ENCODE data around the gene PTPRN2. TPM values are rescaled to one million over a fixed set of nuclear protein-coding genes. Genes with fewer than 3 reads are reported as not detected.
"Not testable (repeated sequence)": the region's sequence is repeated elsewhere in the genome, so short reads cannot be mapped to it uniquely, and the experiment has no call there.

Gene PTPRN2
- polyA plus RNA-seq, 4 donors = 1.6 to 11.7 (median 4.0) TPM

GRCh38 chr7:157916946-157917640, 670.5 kb downstream of the PTPRN2 start:
- Histone ChIP-seq H3K27ac (ENCODE audit: low read depth in 1 of 3, low read length in 2 of 3) (no peak overlapping the region), H3K9me3 (ENCODE audit: control insufficient read depth in 2 of 2, insufficient read depth in 1 of 2, low read depth in 1 of 2, low read length in 1 of 2) (peaks cover 0 to 24% of the 10 kb centered on the region in 2 donors), H3K27me3 (ENCODE audit: control insufficient read depth in 3 of 3, insufficient read depth in 3 of 3, low read length in 3 of 3) (no peaks in the 10 kb centered on the region), H3K36me3 (ENCODE audit: control insufficient read depth in 3 of 3, insufficient read depth in 2 of 3, low read depth in 1 of 3, low read length in 3 of 3) (no peaks in the 10 kb centered on the region), H3K4me1 (ENCODE audit: control insufficient read depth in 3 of 3, insufficient read depth in 2 of 3, low read depth in 1 of 3, low read length in 2 of 3) (no peaks in the 10 kb centered on the region), H3K4me3 (ENCODE audit: low read depth in 1 of 3, low read length in 3 of 3) (no peak overlapping the region)
- DNase-seq = no peak
- whole genome bisulfite sequencing, 3 donors = 87 to 94% (median 88%) methylated on average over 18 to 23 of the region's 23 CpGs
- no peak for FAIRE-seq

GRCh38 chr7:157910446-157910845, 677.2 kb downstream of the PTPRN2 start:
- Histone ChIP-seq H3K27ac (ENCODE audit: low read depth in 1 of 3, low read length in 2 of 3) (no peak overlapping the region), H3K4me1 (ENCODE audit: control insufficient read depth in 3 of 3, insufficient read depth in 2 of 3, low read depth in 1 of 3, low read length in 2 of 3) (no peaks in the 10 kb centered on the region), H3K36me3 (ENCODE audit: control insufficient read depth in 3 of 3, insufficient read depth in 2 of 3, low read depth in 1 of 3, low read length in 3 of 3) (no peaks in the 10 kb centered on the region), H3K27me3 (ENCODE audit: control insufficient read depth in 3 of 3, insufficient read depth in 3 of 3, low read length in 3 of 3) (no peaks in the 10 kb centered on the region), H3K9me3 (ENCODE audit: control insufficient read depth in 2 of 2, insufficient read depth in 1 of 2, low read depth in 1 of 2, low read length in 1 of 2) (peaks cover 0 to 11% of the 10 kb centered on the region in 2 donors), H3K4me3 (ENCODE audit: low read depth in 1 of 3, low read length in 3 of 3) (no peak overlapping the region)
- FAIRE-seq (no peak), DNase-seq (no peak)
- 94 to 97% (median 94%) methylated on average over 25 to 35 of the region's 35 CpGs for WGBS, 3 donors

- H3K36me3 ChIP-seq (ENCODE audit: control insufficient read depth in 3 of 3, insufficient read depth in 2 of 3, low read depth in 1 of 3, low read length in 3 of 3); DNase-seq; H3K4me3 ChIP-seq (ENCODE audit: low read depth in 1 of 3, low read length in 3 of 3); H3K27me3 ChIP-seq (ENCODE audit: control insufficient read depth in 3 of 3, insufficient read depth in 3 of 3, low read length in 3 of 3); H3K9me3 ChIP-seq (ENCODE audit: control insufficient read depth in 2 of 2, insufficient read depth in 1 of 2, low read depth in 1 of 2, low read length in 1 of 2); FAIRE-seq; H3K4me1 ChIP-seq (ENCODE audit: control insufficient read depth in 3 of 3, insufficient read depth in 2 of 3, low read depth in 1 of 3, low read length in 2 of 3); H3K27ac ChIP-seq (ENCODE audit: low read depth in 1 of 3, low read length in 2 of 3): not testable (repeated sequence)
- WGBS, 3 donors = 97 to 98% (median 98%) methylated on average over 28 to 43 of the region's 43 CpGs
Observed at GRCh38 chr7:157910045-157910444, 677.6 kb downstream of the PTPRN2 start.

GRCh38 chr7:157909370-157909769, 678.3 kb downstream of the PTPRN2 start:
- DNase-seq (no peak), FAIRE-seq (no peak)
- no peak overlapping the region for H3K4me3 ChIP-seq (ENCODE audit: low read depth in 1 of 3, low read length in 3 of 3)
- no peaks in the 10 kb centered on the region for H3K27me3 ChIP-seq (ENCODE audit: control insufficient read depth in 3 of 3, insufficient read depth in 3 of 3, low read length in 3 of 3)
- H3K36me3 ChIP-seq (ENCODE audit: control insufficient read depth in 3 of 3, insufficient read depth in 2 of 3, low read depth in 1 of 3, low read length in 3 of 3) = no peaks in the 10 kb centered on the region
- WGBS, 3 donors = 94 to 98% (median 94%) methylated on average over 8 of the region's 8 CpGs
- no peak overlapping the region for H3K27ac ChIP-seq (ENCODE audit: low read depth in 1 of 3, low read length in 2 of 3)
- H3K9me3 ChIP-seq (ENCODE audit: control insufficient read depth in 2 of 2, insufficient read depth in 1 of 2, low read depth in 1 of 2, low read length in 1 of 2) = peaks cover 0 to 10% of the 10 kb centered on the region in 2 donors
- no peaks in the 10 kb centered on the region for H3K4me1 ChIP-seq (ENCODE audit: control insufficient read depth in 3 of 3, insufficient read depth in 2 of 3, low read depth in 1 of 3, low read length in 2 of 3)

GRCh38 chr7:157908006-157908782, 679.4 kb downstream of the PTPRN2 start:
- no peak for DNase-seq
- Histone ChIP-seq H3K27me3 (ENCODE audit: control insufficient read depth in 3 of 3, insufficient read depth in 3 of 3, low read length in 3 of 3) (no peaks in the 10 kb centered on the region), H3K4me1 (ENCODE audit: control insufficient read depth in 3 of 3, insufficient read depth in 2 of 3, low read depth in 1 of 3, low read length in 2 of 3) (no peaks in the 10 kb centered on the region), H3K4me3 (ENCODE audit: low read depth in 1 of 3, low read length in 3 of 3) (no peak overlapping the region), H3K36me3 (ENCODE audit: control insufficient read depth in 3 of 3, insufficient read depth in 2 of 3, low read depth in 1 of 3, low read length in 3 of 3) (no peaks in the 10 kb centered on the region), H3K9me3 (ENCODE audit: control insufficient read depth in 2 of 2, insufficient read depth in 1 of 2, low read depth in 1 of 2, low read length in 1 of 2) (peaks cover 0 to 10% of the 10 kb centered on the region in 2 donors), H3K27ac (ENCODE audit: low read depth in 1 of 3, low read length in 2 of 3) (no peak overlapping the region)
- WGBS, 3 donors = 91 to 93% (median 93%) methylated on average over 31 of the region's 31 CpGs
- no peak for FAIRE-seq

- no peak overlapping the region for H3K27ac ChIP-seq (ENCODE audit: low read depth in 1 of 3, low read length in 2 of 3)
- WGBS, 3 donors = 93 to 95% (median 93%) methylated on average over 18 of the region's 18 CpGs
- no peak for FAIRE-seq
Observed at GRCh38 chr7:157907091-157907490, 680.5 kb downstream of the PTPRN2 start.

GRCh38 chr7:157906583-157906982, 681.0 kb downstream of the PTPRN2 start:
- Histone ChIP-seq H3K27ac (ENCODE audit: low read depth in 1 of 3, low read length in 2 of 3) (no peak overlapping the region), H3K4me1 (ENCODE audit: control insufficient read depth in 3 of 3, insufficient read depth in 2 of 3, low read depth in 1 of 3, low read length in 2 of 3) (no peaks in the 10 kb centered on the region), H3K9me3 (ENCODE audit: control insufficient read depth in 2 of 2, insufficient read depth in 1 of 2, low read depth in 1 of 2, low read length in 1 of 2) (peaks cover 0 to 12% of the 10 kb centered on the region in 2 donors), H3K27me3 (ENCODE audit: control insufficient read depth in 3 of 3, insufficient read depth in 3 of 3, low read length in 3 of 3) (no peaks in the 10 kb centered on the region), H3K36me3 (ENCODE audit: control insufficient read depth in 3 of 3, insufficient read depth in 2 of 3, low read depth in 1 of 3, low read length in 3 of 3) (no peaks in the 10 kb centered on the region), H3K4me3 (ENCODE audit: low read depth in 1 of 3, low read length in 3 of 3) (no peak overlapping the region)
- FAIRE-seq (no peak), DNase-seq (no peak)
- 80 to 89% (median 87%) methylated on average over 7 of the region's 7 CpGs for WGBS, 3 donors

More at GRCh38 chr7:157907091-157907490, 680.5 kb downstream of the PTPRN2 start:
- no peak for DNase-seq
- no peaks in the 10 kb centered on the region for H3K4me1 ChIP-seq (ENCODE audit: control insufficient read depth in 3 of 3, insufficient read depth in 2 of 3, low read depth in 1 of 3, low read length in 2 of 3)
- no peaks in the 10 kb centered on the region for H3K27me3 ChIP-seq (ENCODE audit: control insufficient read depth in 3 of 3, insufficient read depth in 3 of 3, low read length in 3 of 3)
- H3K9me3 ChIP-seq (ENCODE audit: control insufficient read depth in 2 of 2, insufficient read depth in 1 of 2, low read depth in 1 of 2, low read length in 1 of 2) = peaks cover 0 to 10% of the 10 kb centered on the region in 2 donors
- H3K36me3 ChIP-seq (ENCODE audit: control insufficient read depth in 3 of 3, insufficient read depth in 2 of 3, low read depth in 1 of 3, low read length in 3 of 3) = no peaks in the 10 kb centered on the region
- H3K4me3 ChIP-seq (ENCODE audit: low read depth in 1 of 3, low read length in 3 of 3) = no peak overlapping the region

- WGBS, 3 donors = 41 to 49% (median 48%) methylated on average over 20 of the region's 20 CpGs
- Histone ChIP-seq H3K9me3 (ENCODE audit: control insufficient read depth in 2 of 2, insufficient read depth in 1 of 2, low read depth in 1 of 2, low read length in 1 of 2) (peaks cover 0 to 9% of the 10 kb centered on the region in 2 donors), H3K27ac (ENCODE audit: low read depth in 1 of 3, low read length in 2 of 3) (no peak overlapping the region), H3K36me3 (ENCODE audit: control insufficient read depth in 3 of 3, insufficient read depth in 2 of 3, low read depth in 1 of 3, low read length in 3 of 3) (no peaks in the 10 kb centered on the region), H3K27me3 (ENCODE audit: control insufficient read depth in 3 of 3, insufficient read depth in 3 of 3, low read length in 3 of 3) (no peaks in the 10 kb centered on the region), H3K4me1 (ENCODE audit: control insufficient read depth in 3 of 3, insufficient read depth in 2 of 3, low read depth in 1 of 3, low read length in 2 of 3) (no peaks in the 10 kb centered on the region), H3K4me3 (ENCODE audit: low read depth in 1 of 3, low read length in 3 of 3) (no peak overlapping the region)
- DNase-seq = no peak
- FAIRE-seq = no peak
Observed at GRCh38 chr7:157905651-157906461, 681.8 kb downstream of the PTPRN2 start.
